ENCODE data around the gene BOLA3.
"Not testable (repeated sequence)": the region's sequence is repeated elsewhere in the genome, so short reads cannot be mapped to it uniquely, and the experiment has no call there.

BOLA3 gene

DNA sequence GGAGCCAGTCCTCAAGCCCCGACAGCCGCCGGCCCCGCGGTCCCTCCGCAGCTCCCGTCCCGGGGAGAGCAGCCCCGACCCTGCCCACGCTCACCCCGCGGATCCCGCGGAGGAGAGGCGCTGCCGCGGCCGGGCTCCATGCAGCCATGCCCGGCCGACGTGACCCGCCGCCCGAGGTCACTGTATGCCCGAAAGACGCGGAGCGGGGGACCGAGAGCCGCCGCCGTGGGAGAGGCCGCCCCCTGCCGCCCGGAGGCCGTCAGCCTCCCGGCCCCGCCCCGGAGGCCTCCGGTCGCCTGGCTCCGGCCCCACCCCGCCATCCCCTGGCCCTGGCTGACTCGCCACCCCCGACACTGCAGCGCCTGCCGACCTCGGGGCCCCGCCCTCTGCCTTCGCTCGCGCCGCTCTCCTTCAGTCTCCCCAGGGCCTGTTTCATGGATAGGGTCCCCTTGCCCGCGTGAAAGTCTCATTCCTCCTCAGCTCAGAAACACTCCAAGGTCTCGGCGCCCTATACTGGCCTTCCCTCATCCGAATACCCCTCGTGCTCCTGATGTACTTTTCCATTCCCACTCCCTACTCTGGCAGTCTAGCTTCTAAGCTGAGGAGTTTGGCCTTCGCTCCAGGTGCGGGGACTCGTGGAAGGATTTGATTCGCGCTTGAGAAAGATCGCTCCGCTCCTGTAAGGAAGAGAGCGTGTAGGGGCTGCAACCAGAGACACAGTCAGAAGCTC is at the start of gene BOLA3:
Gene BOLA3, minus strand, starts transcription at position 186 of the 730 bp plus-strand sequence. Its CDS starts 38 bp downstream, at position 148.
- peak; percentile 58 to 81 for DNase-seq (ENCODE audit: low read depth in 2 of 2)

DNA sequence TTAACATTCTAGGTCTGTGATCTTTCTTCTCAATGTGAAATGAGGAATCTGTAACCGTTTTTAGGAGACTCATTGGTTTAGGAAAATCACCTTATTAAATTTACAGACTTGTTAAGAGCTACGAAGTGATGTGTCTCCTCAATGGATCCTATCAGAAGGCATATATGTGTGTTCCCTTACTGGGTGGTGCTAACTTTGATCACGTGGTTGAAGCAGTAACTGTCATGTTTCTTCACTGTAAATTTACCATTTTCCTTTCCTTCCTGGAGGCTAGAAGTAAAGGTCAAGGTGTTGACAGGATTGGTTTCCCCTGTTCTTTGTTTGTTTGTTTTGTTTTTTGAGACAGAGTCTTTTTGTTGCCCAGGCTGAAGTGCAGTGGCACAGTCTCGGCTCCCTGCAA is 49.3 kb upstream of the BOLA3 start:
- no peak for DNase-seq (ENCODE audit: low read depth in 2 of 2)

DNA sequence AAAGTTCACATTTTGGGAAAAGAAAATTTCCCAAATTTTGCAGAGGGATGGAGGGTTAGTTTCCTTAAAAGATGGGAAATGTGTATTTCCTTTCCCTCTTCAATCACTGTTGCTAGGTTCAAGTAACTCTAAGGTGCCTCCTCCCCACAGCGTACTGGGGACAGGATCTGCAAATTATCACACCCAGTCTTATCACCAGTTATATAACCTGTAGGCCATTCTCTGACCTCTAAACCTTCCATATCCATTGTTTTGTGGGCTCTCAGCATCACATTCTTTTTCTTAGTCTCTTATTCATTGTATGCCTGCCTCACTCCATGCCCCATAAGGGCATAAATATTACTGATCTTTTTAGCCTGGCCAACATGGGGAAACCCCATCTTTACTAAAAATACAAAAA is 47.1 kb upstream of the BOLA3 start:
- DNase-seq (ENCODE audit: low read depth in 2 of 2), result no peak

DNA sequence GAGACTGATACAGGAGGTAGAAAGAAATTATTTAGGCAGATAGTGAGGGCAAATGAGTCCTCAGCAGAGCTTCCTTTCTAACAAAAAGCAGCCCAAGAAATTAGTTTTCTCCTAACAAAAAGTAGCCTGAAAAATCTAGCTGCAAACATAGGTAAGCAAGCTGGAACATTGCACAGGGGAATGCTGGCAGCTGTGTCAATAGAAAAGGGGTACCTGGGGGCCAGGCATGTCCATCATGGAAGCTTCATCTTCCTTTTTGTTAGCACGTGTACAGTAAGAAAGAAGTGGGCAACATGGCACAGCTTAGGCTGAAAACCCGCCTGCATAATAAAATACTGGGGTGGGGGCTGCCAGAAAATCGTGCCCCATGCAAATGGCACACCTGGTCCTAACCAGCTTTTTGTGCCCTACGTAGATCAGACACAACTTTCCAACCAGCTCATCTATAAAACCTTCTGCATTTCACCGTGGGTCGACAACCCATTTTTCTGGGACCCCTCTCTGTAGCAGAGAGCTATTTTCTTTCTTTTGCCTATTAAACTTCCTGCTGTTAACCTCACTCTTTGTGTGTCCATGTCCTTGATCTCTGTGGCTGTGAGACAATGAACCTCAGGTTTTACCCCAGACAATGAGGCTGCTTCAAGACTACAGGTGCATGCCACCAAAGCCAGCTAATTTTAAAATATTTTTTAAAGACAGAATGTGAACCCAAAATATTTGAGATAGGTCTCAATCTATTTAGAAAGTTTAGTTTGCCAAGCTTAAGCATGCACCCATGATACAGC is 44.1 kb upstream of the BOLA3 start:
- DNase-seq (ENCODE audit: low read depth in 2 of 2), result no peak

DNA sequence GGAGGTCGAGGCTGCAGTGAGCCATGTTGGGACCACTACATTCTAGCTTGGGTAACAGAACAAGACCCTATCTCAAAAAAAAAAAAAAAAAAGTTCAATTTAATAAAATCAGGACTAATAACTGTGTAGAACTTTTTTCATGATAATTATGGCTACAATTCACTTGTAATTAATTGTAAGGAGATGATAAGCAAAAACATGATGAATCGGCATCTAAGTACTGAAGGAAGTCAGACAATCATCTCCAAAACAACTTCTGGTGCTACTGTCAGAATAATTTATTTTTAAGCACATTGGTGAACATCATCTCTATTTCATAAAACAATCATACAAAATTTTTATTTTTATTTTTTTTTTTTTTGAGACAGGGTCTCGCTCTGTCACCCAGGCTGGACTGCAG is 41.0 kb upstream of the BOLA3 start:
- DNase-seq (ENCODE audit: low read depth in 2 of 2), result no peak

GRCh38 chr2:74188018-74188601 is 40.4 kb upstream of the BOLA3 start:
- no peak for DNase-seq (ENCODE audit: low read depth in 2 of 2)

DNA sequence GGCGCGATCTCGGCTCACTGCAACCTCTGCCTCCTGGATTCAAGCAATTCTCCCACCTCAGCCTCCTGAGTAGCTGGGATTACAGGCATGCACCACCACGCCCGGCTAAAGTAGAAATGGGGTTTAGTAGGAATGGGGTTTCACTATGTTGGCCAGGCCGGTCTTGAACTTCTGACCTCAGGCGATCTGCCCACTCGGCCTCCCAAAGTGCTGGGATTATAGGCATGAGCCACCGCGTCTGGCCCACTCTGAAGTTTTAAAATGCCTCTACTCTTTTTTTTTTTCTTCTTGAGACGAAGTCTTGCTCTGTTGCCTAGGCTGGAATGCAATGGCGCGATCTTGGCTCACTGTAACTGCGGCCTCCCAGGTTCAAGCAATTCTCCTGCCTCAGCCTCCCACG is 39.0 kb upstream of the BOLA3 start:
- not testable (repeated sequence) for DNase-seq (ENCODE audit: low read depth in 2 of 2)

DNA sequence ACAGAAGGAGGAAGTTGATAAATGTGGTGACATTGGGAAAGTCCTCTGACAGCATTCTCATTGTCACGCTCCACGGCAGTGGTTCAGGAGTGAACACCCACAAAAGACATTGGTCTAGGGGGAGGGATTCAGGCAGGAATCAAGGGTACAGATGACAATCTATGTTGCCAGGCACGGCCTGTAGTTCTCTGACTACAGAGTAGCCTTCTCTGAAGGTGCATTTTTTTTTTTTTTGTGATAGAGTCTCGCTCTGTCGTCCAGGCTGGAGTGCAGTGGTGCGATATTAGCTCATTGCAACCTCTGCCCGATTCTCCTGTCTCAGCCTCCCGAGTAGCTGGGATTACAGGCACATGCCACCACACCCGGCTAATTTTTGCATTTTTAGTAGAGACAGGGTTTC is 38.3 kb upstream of the BOLA3 start:
- peak in 1 of 2 donors; percentile 12 for DNase-seq (ENCODE audit: low read depth in 2 of 2)

- no peak for DNase-seq (ENCODE audit: low read depth in 2 of 2)
Observed at GRCh38 chr2:74183878-74184277, 36.2 kb upstream of the BOLA3 start.

- DNase-seq (ENCODE audit: low read depth in 2 of 2), result no peak
Observed at GRCh38 chr2:74181739-74182138, 34.0 kb upstream of the BOLA3 start.

DNA sequence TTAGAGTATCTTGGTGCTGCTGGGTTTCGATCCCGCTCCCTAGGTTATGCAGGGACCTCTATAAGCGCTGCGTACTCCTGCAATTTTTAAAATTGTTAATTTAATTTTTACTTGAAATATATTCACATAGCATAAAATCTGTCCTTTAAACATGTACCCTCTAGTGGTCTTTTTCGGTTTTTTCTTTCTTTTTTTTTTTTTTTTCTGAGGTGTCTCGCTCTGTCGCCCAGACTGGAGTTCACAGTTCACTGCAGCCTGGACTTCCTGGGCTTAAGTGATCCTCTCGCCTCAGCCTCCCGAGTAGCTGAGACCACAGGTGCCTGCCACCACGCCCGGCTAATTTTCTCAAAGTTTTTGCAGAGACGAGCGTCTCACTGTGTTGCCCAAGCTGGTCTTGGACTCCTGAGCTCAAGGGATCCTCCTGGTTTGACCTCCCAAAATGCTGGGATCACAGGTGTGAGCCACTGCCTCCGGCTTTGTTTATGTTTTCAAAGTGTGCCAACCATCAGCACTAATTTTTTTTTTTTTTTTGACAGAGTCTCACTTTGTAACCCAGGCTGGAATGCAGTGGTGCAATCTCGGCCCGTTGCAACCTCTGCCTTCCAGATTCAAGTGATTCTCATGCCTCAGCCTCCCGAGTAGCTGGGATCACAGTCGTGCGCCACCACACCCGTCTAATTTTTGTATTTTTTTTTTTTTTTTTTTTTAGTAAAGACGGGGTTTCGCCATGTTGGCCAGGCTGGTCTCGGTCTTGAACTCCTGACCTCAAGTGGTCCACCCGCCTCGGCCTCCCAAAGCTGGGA is 31.6 kb upstream of the BOLA3 start:
- DNase-seq (ENCODE audit: low read depth in 2 of 2), result no peak

DNA sequence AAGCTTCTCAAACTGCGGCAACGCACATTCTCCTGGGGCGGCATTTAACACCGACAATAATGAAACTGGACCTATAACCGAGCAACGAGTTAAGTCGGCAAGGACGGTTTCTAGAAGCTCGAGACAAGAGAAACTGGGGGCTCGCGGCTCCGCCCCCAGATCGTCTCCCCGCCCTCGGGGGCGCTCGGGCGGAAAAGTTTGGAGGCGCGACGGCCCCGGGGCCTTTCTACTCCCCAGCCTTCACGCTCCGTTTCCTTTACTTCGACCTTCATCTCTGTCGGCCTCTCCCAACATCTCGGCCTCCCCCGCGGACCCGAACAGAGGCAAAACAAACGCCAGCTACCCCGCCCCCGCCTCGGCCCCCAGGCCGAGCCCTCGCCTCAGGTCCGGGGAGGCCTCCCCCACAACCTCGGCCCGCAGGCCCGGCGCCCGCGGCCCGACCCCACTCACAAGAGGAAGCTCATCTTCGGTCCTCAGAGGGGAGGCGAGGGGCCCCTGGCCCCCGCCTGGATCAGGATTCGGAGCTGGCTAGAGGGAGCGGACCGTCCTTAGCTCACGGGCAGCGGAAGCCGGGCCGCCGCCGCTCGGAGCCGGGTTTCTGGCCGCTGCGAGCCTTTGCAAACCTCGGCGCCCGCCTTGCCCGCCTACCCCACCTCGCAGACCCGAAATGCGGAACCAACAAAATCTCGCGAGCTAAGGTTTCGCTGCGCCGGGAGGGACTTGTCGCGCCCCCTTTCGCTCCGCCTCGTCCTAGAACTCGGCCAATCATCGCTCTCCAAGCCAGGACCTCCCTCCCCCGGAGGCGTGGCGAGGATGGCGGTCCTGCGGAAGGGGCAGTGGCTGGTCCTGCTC is 30.7 kb upstream of the BOLA3 start, which contains the start of gene MOB1A:
Gene MOB1A, minus strand, starts transcription at position 669 of the 852 bp plus-strand sequence. Its CDS starts 205 bp downstream, at position 464.
- peak; percentile 95 for DNase-seq (ENCODE audit: low read depth in 2 of 2)

- no peak for DNase-seq (ENCODE audit: low read depth in 2 of 2)
Observed at GRCh38 chr2:74177696-74178095, 30.0 kb upstream of the BOLA3 start.

GRCh38 chr2:74174909-74175308 is 27.2 kb upstream of the BOLA3 start:
- DNase-seq (ENCODE audit: low read depth in 2 of 2), result no peak

GRCh38 chr2:74168739-74169138 is 21.0 kb upstream of the BOLA3 start:
- no peak for DNase-seq (ENCODE audit: low read depth in 2 of 2)

- no peak for DNase-seq (ENCODE audit: low read depth in 2 of 2)
Observed at GRCh38 chr2:74164761-74165160, 17.0 kb upstream of the BOLA3 start.

- no peak for DNase-seq (ENCODE audit: low read depth in 2 of 2)
Observed at GRCh38 chr2:74162951-74163350, 15.2 kb upstream of the BOLA3 start.

DNA sequence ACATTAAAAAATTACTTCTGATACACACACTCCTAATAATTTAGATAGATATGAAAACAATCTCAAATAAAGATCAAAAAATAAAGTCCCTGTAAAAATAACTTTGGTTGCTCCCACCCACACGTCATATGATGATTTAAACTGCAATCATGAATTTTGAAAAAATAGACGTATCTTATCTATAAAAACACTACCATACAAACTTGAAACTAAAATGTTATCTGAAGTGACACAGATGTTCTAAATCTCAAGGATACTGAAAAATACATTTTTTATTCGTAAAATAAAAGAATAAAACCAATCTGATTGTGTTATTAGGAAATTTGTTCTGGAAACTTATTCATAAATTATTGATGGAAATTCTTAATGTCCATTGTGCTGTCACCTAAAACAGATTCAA is 8.1 kb upstream of the BOLA3 start:
- DNase-seq (ENCODE audit: low read depth in 2 of 2), result no peak

- no peak for DNase-seq (ENCODE audit: low read depth in 2 of 2)
Observed at GRCh38 chr2:74152954-74153353, 5.2 kb upstream of the BOLA3 start.

DNA sequence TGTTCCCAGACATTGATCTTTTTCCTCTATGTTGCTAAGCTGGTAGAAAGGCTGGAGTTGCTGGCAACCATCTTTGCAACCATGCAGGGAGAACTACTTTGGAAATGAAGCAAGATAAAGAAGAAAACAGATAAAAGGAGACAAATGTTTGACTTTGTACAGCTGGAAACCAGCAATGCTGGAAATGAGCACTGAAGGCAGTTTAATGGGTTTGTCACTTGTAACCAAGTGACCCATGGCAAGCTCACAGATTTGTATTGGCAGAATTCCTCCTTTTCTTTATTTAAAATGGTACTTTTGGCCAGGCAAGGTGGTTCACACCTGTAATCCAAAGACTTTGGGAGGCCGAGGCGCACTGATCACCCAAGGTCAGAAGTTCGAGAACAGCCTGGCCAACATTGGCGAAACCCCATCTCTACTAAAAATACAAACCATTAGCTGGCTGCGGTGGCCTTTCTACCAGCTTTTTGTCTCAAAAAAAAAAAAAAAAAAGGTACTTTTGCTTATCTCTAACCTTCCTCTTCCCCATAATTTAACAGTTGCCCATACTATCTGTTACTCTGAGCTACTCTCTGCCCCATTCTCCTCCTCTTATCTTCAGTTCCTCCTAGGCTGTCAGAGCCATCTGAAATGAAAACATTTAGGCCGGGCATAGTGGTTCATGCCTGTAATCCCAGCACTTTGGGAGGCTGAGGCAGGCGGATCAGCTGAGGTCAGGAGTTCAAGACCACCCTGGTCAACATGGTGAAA is 2.0 kb upstream of the BOLA3 start:
- no peak for DNase-seq (ENCODE audit: low read depth in 2 of 2)

Data from stimulated activated CD8-positive, alpha-beta memory T cell treated with anti-CD3 and anti-CD28 coated beads, Interleukin-7, amount 100 ng/mL, for 4 hours (primary cell).